ENCODE results near the gene DUSP7. TPM values are rescaled to one million over a fixed set of nuclear protein-coding genes. Genes with fewer than 3 reads are reported as not detected.
"Not testable (repeated sequence)": the region's sequence is repeated elsewhere in the genome, so short reads cannot be mapped to it uniquely, and the experiment has no call there.

DUSP7 gene
- total RNA-seq, 1 experiment from 2014 or later: 12.6 TPM

DNA sequence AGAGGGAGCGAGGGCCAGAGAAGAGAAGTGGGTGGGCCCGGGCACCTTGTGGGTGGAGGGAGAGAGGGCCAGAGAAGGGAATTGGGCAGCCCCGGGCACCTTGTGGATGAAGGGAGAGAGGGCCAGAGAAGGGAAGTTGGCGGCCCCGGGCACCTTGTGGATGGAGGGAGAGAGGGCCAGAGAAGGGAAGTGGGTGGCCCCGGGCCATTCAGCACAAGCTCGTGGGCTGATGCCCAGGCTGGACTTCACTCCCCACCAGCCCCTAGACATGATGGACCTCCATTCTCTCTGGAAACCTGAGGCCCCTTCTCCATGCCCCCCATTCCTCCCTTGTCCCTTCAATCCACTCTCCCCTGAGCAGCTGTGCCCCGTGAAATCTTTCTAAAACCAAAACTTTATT is 15.8 kb downstream of the DUSP7 start:
- in situ Hi-C loops (cut with HindIII; ENCODE audit: low pct_unique_long_range_greater_than_20kb, low sequenced_read_pairs): no loop called here
- no peak for DNase-seq (ENCODE audit: low read depth, low spot score)

DNA sequence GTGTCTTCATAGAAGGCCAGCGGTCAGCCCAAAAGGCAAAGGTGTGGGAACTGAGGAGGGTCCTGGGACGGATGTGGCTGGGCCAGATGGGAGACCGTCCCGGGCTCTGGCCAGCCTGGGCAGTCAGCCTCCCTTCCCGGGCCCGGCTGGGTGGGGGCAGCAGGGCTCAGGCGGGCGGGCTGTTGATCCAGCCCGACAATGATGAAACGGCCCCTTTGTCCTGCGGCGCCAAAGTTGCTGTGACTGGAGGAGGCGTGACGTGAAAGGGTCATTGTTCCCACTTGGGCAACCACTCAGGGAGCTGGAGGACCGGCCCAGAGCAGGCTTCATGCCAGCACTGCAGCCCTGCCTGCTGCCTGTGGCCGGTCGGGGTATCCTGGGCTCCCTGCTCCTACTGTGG is 16.5 kb downstream of the DUSP7 start:
- in situ Hi-C loops (cut with HindIII; ENCODE audit: low pct_unique_long_range_greater_than_20kb, low sequenced_read_pairs): no loop called here
- DNase-seq (ENCODE audit: low read depth, low spot score): peak; percentile 97

DNA sequence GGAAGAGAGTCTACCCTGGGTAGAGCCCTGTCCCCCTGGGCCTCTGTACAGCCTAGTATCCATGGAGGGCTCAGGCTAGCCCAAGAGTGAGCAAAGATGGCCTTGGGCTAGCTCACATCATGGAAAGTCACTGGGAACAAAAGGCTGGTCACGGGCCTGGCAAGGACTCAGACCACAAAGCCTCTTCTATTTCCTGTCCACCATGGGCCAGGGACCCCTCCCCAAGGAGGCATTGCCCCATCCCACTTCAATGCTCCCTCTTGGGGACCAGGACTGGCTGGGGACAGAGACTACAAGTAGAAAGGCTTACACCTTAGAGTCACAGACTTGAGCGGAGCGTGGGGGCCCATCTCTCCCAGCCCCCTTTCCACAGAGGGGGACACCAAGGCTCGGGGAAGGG is 16.9 kb downstream of the DUSP7 start:
- in situ Hi-C loops (cut with HindIII; ENCODE audit: low pct_unique_long_range_greater_than_20kb, low sequenced_read_pairs): no loop called here
- peak; percentile 49 for DNase-seq (ENCODE audit: low read depth, low spot score)

DNA sequence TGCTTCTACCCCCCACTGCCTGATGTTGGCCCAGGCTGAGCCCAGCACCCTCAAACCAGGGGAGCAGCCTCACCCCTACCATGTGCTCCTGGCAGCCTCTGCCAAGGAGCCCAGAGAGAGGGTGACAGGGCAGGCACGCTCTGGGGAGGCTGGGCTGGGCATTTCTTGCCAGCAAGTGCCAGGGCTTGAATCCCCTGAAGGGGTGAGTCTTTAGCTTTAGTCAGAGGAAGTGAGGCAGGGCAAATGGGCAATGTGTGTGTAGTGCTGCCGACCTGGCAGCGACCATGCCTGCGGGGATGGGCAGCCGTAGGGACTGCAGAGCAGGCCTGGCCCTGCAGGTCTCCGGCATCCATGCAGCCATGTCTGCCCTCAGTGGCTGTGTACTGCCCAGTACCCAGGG is 18.1 kb downstream of the DUSP7 start:
- in situ Hi-C loops (cut with HindIII; ENCODE audit: low pct_unique_long_range_greater_than_20kb, low sequenced_read_pairs): no loop called here
- no peak for DNase-seq (ENCODE audit: low read depth, low spot score)

DNA sequence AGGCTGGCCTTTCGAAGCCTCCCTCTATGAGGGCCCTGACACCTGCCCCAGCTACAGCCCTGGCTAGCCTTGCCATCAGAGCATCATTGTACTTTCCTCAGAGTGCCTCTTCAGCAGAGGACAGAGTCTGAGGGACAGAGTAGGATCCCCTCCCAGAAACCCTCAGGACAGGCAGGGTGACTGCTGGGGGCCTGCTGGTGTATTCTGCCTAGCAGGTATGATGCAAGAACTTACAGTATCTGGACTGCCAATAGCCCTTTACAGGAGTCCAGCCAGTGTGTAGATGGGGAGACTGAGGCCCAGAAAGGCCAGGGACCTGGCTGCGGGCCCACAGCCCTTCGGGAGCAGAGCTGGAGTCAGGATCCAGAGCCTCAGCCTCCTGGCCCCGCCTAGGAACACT is 19.1 kb downstream of the DUSP7 start:
- no peak for DNase-seq (ENCODE audit: low read depth, low spot score)
- in situ Hi-C loops (cut with HindIII; ENCODE audit: low pct_unique_long_range_greater_than_20kb, low sequenced_read_pairs): no loop called here

DNA sequence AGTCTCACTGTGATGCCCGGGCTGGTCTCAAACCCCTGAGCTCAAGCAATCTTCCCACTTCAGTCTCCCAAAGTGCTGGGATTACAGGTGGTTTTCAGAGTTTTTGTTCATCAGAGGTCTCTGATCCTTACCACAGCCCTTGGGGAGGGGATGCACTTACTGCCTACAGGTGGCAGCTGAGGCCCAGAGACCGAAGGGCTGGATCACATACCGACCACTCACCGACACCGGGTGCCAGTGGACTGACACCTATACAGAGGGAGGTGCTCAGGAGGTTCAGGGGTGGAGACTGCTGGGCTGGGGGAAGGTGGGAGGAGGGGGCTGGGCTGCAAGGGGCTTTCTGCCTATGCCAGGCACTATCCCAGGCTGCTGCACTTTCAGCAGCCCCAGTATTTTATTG is 19.5 kb downstream of the DUSP7 start:
- DNase-seq (ENCODE audit: low read depth, low spot score): no peak
- in situ Hi-C loops (cut with HindIII; ENCODE audit: low pct_unique_long_range_greater_than_20kb, low sequenced_read_pairs): no loop called here

DNA sequence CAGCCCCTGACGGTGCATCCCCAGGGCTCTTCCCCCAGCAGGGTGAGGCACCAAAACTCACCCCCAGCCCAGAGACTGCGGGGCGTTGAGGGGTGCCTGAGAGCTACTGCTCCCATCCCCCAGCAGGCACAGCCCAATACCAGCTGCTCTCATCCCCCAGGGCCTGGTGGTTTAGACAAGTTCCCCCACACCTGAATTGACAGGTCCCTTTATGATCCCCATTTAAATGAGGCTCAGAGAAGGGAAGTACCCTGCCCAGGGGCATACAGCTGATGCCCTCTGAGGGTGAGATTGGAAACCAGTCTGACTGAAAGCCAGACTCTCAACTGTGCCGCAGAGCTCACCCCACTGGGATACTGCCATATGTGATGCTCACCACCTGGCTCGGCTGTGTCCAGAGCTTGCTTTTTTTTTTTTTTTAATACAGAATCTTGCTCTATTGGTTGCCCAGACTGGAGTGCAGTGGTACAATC is 20.1 kb downstream of the DUSP7 start:
- no peak for DNase-seq (ENCODE audit: low read depth, low spot score)
- in situ Hi-C loops (cut with HindIII; ENCODE audit: low pct_unique_long_range_greater_than_20kb, low sequenced_read_pairs): no loop called here

DNA sequence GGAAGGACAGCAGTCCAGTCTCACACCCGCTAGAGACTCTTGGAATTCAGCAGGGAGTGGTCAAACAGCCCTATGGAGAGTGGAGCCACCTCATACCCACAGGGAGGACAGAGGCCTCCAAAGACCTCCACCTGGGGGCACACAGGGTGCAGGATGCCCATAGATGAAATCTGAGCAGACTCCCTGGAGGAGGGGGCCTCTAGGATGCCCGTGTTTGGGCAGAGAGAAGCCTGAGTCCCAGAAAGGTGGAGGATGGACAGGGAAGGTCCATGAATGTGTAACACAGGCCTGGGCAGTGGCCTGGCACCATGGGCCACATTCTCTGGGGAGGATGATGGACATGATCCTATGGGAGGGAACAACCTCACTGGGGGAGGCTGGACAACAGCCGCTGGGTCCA is 21.7 kb downstream of the DUSP7 start:
- no peak for DNase-seq (ENCODE audit: low read depth, low spot score)
- in situ Hi-C loops (cut with HindIII; ENCODE audit: low pct_unique_long_range_greater_than_20kb, low sequenced_read_pairs): no loop called here

DNA sequence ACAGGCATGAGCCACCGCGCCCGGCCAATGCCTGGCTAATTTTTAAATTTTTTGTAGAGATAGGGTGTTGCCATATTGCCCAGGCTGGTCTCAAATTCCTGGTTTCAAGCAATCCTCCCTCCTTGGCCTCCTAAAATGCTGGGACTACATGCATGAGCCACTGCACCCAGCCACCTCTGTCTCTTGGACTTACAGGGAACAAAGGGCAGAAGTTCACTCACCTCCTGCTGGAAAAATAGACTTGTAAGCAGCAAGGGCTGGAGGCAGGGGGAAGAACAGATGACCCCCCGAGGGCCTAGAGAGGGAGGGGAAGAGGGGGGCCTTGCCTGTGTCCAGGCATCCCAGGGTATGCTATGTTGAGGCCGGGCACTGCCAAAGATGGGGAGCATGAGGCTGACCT is 22.2 kb downstream of the DUSP7 start:
- DNase-seq (ENCODE audit: low read depth, low spot score): no peak
- in situ Hi-C loops (cut with HindIII; ENCODE audit: low pct_unique_long_range_greater_than_20kb, low sequenced_read_pairs): no loop called here

DNA sequence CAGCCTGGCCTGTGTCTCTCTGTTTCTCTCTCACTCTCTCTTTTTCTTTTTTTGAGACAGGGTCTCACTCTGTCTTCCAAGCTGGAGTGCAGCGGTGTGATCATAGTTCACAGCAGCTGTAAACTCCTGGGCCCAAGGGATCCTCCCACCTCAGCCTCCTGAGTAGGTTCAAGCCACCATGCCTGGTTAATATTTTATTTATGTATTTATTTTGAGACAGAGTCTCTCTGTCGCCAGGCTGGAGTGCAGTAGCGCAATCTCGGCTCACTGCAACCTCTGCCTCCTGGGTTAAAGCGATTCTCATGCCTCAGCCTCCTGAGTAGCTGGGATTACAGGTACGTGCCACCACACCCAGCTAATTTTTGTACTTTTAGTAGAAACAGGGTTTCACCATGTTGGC is 22.6 kb downstream of the DUSP7 start:
- DNase-seq (ENCODE audit: low read depth, low spot score); in situ Hi-C loops (cut with HindIII; ENCODE audit: low pct_unique_long_range_greater_than_20kb, low sequenced_read_pairs): not testable (repeated sequence)

DNA sequence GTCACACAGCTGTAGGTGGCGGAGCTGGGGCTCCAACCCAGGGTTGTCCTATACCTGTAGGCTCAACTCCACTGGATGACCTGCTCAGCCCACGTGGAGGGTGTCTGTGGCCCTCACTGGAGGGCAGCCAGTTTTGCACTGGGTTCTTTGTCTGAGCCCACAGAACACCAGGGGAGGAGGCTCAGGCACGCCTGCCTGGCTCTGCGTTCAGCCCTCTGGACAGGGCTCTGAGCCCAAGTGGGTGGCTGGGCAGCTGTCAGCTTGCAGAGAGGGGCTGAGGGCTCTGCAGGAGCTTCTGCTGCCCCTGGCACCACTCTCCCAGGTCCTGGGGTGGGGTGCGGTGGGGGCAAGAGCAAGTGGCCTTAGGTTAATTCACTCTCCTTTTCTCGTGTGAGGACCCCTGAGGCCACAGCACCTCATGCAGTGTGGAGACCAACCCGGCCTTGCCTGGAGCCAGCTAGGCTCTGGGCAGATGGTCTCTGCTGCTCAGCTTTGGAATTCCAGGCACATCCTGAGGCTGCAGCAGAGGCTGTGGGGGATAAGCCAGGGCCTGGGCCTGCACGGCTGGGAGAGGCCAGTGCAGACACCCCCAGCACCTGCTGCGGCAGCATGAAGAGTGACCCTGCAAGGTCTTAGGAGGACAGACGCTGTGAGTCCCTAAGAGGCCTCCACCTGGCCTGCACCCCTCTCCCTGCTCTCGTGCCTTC is 23.5 kb downstream of the DUSP7 start:
- in situ Hi-C loops (cut with HindIII; ENCODE audit: low pct_unique_long_range_greater_than_20kb, low sequenced_read_pairs): no loop called here
- DNase-seq (ENCODE audit: low read depth, low spot score): no peak

DNA sequence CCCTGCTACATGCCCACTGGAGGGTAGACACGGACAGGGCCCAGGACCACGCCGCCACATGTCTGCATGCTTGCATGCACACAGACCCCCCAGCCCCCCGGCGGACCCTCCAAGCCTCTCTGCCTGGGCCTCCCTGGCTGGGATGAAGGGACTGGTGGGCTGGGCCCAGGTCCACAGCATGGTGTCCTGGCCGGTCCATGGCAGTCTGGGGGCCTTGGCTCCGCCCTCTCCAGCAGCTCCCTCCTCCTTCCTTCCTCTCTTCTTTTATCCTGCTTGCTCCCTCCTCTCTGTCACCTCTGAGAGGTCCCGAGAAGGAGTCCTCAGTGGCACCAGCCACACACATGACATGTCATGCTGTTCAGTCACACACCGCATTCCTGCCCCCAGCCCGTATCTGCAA is 24.5 kb downstream of the DUSP7 start:
- DNase-seq (ENCODE audit: low read depth, low spot score): no peak
- in situ Hi-C loops (cut with HindIII; ENCODE audit: low pct_unique_long_range_greater_than_20kb, low sequenced_read_pairs): no loop called here

DNA sequence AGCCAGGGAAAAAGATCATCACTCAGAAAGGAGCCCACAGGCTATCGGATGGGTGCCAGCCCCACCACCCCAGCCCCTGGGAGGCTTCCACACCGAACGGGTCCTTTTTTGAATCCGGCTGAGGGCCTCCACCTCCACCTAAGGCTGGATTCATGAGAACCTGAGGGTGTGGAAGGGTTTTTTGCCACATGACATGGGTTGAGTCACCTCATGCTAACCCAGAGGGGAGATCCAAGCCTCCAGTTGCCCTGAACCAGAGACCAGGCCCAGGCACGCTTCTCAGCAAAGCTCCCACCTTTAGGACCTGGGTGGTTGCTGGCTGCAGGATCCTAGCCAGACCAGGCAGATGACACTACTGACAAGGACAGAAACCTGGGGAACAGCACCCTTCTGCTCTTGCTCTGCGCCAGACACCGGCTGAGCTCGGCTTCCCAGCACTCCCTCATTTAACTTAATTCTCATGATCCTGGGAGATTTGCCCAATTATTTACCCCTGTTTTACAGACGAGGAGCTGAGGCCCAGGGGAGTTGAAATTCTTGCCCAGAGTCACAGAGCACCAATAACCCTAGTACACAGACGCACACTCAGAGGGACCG is 25.6 kb downstream of the DUSP7 start:
- in situ Hi-C loops (cut with HindIII; ENCODE audit: low pct_unique_long_range_greater_than_20kb, low sequenced_read_pairs): no loop called here
- DNase-seq (ENCODE audit: low read depth, low spot score): no peak

DNA sequence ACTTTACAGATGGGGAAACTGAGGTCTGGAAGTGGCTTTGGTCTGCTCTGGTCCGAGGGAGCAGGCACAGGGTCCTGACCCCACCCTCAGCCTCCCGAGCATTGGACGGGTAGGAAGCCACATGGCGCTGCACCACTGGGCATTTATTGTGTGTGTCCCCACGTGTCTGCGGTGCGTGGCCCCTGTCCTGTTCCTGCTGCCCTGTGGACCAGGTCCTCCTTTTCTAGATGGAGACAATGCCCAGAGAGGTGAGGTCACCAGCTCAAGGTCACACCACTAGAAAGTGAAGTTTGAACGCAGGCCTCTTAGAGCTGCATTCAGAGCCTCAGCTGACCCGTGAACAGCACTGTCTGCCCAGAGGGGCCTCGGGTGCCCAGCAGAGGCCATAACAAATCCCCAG is 26.8 kb downstream of the DUSP7 start:
- in situ Hi-C loops (cut with HindIII; ENCODE audit: low pct_unique_long_range_greater_than_20kb, low sequenced_read_pairs): no loop called here
- DNase-seq (ENCODE audit: low read depth, low spot score): no peak

DNA sequence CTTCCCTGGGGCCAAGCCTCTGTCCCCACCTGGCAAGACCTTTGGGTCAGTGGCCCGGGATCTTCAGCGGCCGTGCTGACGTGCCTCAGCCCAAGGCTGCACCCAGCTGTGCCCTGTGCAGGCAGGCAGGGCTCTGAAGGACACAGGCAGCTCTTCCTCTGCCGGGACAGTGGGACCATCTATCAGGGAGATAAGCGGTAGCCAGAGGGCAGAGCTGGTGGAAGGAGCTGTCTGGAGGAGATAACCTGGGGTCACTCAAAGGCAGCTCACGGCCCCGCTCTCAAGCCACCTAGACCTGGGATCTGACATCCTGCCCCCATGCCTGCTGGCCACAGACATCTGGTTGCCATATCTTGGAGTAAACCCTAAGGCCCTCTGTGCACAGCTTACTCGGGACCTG is 27.3 kb downstream of the DUSP7 start:
- DNase-seq (ENCODE audit: low read depth, low spot score): no peak
- in situ Hi-C loops (cut with HindIII; ENCODE audit: low pct_unique_long_range_greater_than_20kb, low sequenced_read_pairs): no loop called here

DNA sequence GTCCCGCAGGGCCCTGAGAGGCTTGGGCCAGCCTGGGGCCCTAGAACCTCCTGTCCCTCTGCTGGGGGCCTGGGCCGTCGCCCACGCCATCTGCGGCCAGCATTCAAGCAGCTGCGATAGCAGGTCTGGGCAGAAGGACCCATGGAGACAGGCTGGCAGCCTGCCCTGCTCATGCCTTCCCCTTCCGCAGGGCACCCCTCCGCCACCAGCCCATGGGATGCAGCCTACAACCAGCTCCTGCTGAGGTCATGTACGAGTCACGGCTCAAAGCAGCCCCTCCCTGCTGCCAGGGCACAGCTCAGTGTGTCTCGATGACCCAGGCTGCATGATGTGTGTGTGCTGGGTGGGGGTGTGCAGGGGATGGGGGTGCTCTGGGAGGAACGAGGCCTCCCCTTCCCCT is 27.8 kb downstream of the DUSP7 start:
- in situ Hi-C loops (cut with HindIII; ENCODE audit: low pct_unique_long_range_greater_than_20kb, low sequenced_read_pairs): no loop called here
- DNase-seq (ENCODE audit: low read depth, low spot score): no peak

DNA sequence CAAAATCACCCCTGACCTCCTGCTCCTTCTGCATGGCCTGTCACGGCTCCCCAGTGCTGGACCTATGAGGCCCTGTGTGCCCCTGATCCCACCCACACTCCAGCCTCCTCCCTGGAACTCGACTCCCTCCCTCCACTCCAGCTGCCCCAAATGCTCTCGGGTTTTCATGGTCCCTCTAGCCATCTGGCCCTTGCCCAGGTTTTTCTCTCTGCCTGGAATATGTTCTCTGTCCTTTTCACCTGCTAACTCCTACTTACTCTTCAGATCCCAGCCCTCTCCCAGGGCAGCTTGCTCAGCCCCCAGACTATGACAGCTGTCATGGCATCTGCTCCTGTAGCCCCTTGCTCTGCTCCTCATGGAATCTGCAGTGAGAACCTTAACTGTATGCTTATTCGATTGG is 30.3 kb downstream of the DUSP7 start:
- in situ Hi-C loops (cut with HindIII; ENCODE audit: low pct_unique_long_range_greater_than_20kb, low sequenced_read_pairs): no loop called here
- DNase-seq (ENCODE audit: low read depth, low spot score): no peak

DNA sequence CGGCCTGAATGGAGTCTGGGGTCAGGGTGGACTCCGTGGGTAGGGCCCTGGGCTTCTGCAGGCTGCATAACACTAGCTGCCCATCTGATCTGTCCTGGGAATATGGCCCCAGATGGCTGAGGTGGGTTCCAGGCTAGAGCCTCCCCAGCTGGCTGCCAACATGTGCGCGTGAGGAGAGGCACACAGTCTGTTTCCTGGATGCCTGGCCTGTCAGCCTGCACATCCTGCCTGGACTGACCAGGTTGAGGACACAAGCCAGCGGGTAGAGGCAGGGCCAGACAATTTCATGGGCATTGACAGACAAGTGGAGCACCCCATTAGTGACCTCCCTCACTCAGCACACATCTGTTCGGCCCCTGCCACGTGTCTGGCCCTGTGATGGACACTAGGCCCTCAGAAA is 30.9 kb downstream of the DUSP7 start:
- in situ Hi-C loops (cut with HindIII; ENCODE audit: low pct_unique_long_range_greater_than_20kb, low sequenced_read_pairs): no loop called here

DNA sequence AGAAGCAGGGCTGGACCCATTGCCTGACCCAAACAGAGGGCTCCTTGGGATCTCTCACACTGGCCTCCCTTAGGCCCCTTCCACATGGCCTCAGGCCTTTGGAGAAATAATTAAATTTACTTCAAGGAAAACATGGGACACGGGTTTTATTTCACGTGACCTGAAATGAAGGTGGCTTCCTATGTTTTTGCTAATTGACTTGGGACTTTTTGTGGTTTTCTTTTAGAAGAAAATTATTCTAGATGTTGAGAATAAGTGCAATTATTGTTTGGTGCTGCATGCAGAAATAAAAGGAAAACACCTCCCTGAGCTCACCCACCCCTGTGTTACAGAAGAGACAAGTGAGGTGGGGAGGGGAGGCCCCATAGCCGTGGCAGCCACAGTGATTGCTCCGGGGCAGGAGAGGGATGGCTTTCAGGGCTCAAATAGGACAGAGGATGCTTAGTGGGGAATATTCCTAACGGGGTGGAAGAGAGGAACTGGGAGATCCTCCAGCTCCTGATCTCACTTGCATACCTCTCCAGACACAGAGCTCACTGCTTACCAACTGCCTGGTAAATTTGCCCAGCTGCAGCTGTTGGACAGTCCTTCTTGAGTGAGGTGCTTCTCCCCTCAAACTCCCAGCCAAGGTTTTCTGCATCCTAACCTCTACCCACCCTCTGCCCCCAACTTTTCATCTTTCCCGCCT is 31.5 kb downstream of the DUSP7 start:
- DNase-seq (ENCODE audit: low read depth, low spot score): peak; percentile 15
- in situ Hi-C loops (cut with HindIII; ENCODE audit: low pct_unique_long_range_greater_than_20kb, low sequenced_read_pairs): no loop called here

More for the DNA sequence above, 30.9 kb downstream of the DUSP7 start:
- no peak for DNase-seq (ENCODE audit: low read depth, low spot score)

All from SK-MEL-5 (cell line).